ENCODE measurements around the gene TBC1D22A. TPM values are rescaled to one million over a fixed set of nuclear protein-coding genes. Genes with fewer than 3 reads are reported as not detected.

TBC1D22A gene
- polyA plus RNA-seq, 1 donor from 2014 or later = 9.3 TPM

- no peaks in the 10 kb centered on the region for H4K20me1 ChIP-seq (ENCODE audit: insufficient read depth)
- no peak for TF ChIP-seq RAD21 (conservative IDR thresholded peaks at IDR 0.05)
- H3K36me3 ChIP-seq (ENCODE audit: insufficient read depth, low read length) = no peaks in the 10 kb centered on the region
- H3K4me2 ChIP-seq (ENCODE audit: low read length) = no peak overlapping the region
- H3K79me2 ChIP-seq (replicated peaks; ENCODE audit: insufficient read depth, low read length) = no peaks in the 10 kb centered on the region
- no peaks in the 10 kb centered on the region for H3K9me3 ChIP-seq (ENCODE audit: low read length)
- H3K4me3 ChIP-seq (ENCODE audit: low read length) = no peak overlapping the region
- H3K27ac ChIP-seq (ENCODE audit: low read length) = no peak overlapping the region
- H3K9me2 ChIP-seq (ENCODE audit: insufficient read depth, low read length) = no peaks in the 10 kb centered on the region
- H3F3A ChIP-seq (ENCODE audit: insufficient read depth, low read length, poor library complexity, severe bottlenecking) = no peaks in the 10 kb centered on the region
- H2AFZ ChIP-seq (ENCODE audit: low read depth, low read length) = no peak overlapping the region
- no peaks in the 10 kb centered on the region for H3K27me3 ChIP-seq (ENCODE audit: insufficient read depth, low read depth, low read length)
- no peak overlapping the region for H3K9ac ChIP-seq (ENCODE audit: low read length)
These were observed 244.0 kb downstream of the TBC1D22A start for GRCh38 chr22:47006433-47006832.

GRCh38 chr22:47006869-47007268, 244.4 kb downstream of the TBC1D22A start:
- Histone ChIP-seq H3F3A (ENCODE audit: insufficient read depth, low read length, poor library complexity, severe bottlenecking) (no peaks in the 10 kb centered on the region), H3K4me3 (ENCODE audit: low read length) (no peak overlapping the region), H3K27ac (ENCODE audit: low read length) (no peak overlapping the region), H2AFZ (ENCODE audit: low read depth, low read length) (no peak overlapping the region), H3K9me3 (ENCODE audit: low read length) (no peaks in the 10 kb centered on the region), H3K27me3 (ENCODE audit: insufficient read depth, low read depth, low read length) (no peaks in the 10 kb centered on the region), H3K9ac (ENCODE audit: low read length) (no peak overlapping the region), H3K36me3 (ENCODE audit: insufficient read depth, low read length) (no peaks in the 10 kb centered on the region), H3K79me2 (replicated peaks; ENCODE audit: insufficient read depth, low read length) (no peaks in the 10 kb centered on the region), H4K20me1 (ENCODE audit: insufficient read depth) (no peaks in the 10 kb centered on the region), H3K9me2 (ENCODE audit: insufficient read depth, low read length) (no peaks in the 10 kb centered on the region), H3K4me2 (ENCODE audit: low read length) (no peak overlapping the region)
- TF ChIP-seq MXI1 (conservative IDR thresholded peaks at IDR 0.05; ENCODE audit: poor library complexity, severe bottlenecking) (no peak), RAD21 (conservative IDR thresholded peaks at IDR 0.05) (no peak), EP300 (conservative IDR thresholded peaks at IDR 0.05; ENCODE audit: poor library complexity, severe bottlenecking) (no peak), SMC3 (conservative IDR thresholded peaks at IDR 0.05; ENCODE audit: poor library complexity) (no peak)
- TF ChIP-seq, protein P1, sequence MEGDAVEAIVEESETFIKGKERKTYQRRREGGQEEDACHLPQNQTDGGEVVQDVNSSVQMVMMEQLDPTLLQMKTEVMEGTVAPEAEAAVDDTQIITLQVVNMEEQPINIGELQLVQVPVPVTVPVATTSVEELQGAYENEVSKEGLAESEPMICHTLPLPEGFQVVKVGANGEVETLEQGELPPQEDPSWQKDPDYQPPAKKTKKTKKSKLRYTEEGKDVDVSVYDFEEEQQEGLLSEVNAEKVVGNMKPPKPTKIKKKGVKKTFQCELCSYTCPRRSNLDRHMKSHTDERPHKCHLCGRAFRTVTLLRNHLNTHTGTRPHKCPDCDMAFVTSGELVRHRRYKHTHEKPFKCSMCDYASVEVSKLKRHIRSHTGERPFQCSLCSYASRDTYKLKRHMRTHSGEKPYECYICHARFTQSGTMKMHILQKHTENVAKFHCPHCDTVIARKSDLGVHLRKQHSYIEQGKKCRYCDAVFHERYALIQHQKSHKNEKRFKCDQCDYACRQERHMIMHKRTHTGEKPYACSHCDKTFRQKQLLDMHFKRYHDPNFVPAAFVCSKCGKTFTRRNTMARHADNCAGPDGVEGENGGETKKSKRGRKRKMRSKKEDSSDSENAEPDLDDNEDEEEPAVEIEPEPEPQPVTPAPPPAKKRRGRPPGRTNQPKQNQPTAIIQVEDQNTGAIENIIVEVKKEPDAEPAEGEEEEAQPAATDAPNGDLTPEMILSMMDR (IDR thresholded peaks at IDR 0.05; ENCODE audit: poor library complexity, severe bottlenecking) = no peak

GRCh38 chr22:47007496-47007895, 245.0 kb downstream of the TBC1D22A start:
- Histone ChIP-seq H4K20me1 (ENCODE audit: insufficient read depth) (no peaks in the 10 kb centered on the region), H3K36me3 (ENCODE audit: insufficient read depth, low read length) (no peaks in the 10 kb centered on the region), H3K9me2 (ENCODE audit: insufficient read depth, low read length) (no peaks in the 10 kb centered on the region), H3K4me3 (ENCODE audit: low read length) (no peak overlapping the region), H3K27ac (ENCODE audit: low read length) (no peak overlapping the region), H2AFZ (ENCODE audit: low read depth, low read length) (no peak overlapping the region), H3K27me3 (ENCODE audit: insufficient read depth, low read depth, low read length) (no peaks in the 10 kb centered on the region), H3F3A (ENCODE audit: insufficient read depth, low read length, poor library complexity, severe bottlenecking) (no peaks in the 10 kb centered on the region), H3K4me2 (ENCODE audit: low read length) (no peak overlapping the region), H3K9ac (ENCODE audit: low read length) (no peak overlapping the region), H3K79me2 (replicated peaks; ENCODE audit: insufficient read depth, low read length) (no peaks in the 10 kb centered on the region), H3K9me3 (ENCODE audit: low read length) (no peaks in the 10 kb centered on the region)
- no peak for TF ChIP-seq MXI1 (conservative IDR thresholded peaks at IDR 0.05; ENCODE audit: poor library complexity, severe bottlenecking)
- TF ChIP-seq, protein P1 (IDR thresholded peaks at IDR 0.05; ENCODE audit: poor library complexity, severe bottlenecking) = no peak
- no peak for TF ChIP-seq EZH2 (IDR thresholded peaks at IDR 0.05; ENCODE audit: borderline replicate concordance, insufficient read depth, low read length, poor library complexity, severe bottlenecking)
- TF ChIP-seq RAD21 (conservative IDR thresholded peaks at IDR 0.05) = no peak
- TF ChIP-seq, protein P2, sequence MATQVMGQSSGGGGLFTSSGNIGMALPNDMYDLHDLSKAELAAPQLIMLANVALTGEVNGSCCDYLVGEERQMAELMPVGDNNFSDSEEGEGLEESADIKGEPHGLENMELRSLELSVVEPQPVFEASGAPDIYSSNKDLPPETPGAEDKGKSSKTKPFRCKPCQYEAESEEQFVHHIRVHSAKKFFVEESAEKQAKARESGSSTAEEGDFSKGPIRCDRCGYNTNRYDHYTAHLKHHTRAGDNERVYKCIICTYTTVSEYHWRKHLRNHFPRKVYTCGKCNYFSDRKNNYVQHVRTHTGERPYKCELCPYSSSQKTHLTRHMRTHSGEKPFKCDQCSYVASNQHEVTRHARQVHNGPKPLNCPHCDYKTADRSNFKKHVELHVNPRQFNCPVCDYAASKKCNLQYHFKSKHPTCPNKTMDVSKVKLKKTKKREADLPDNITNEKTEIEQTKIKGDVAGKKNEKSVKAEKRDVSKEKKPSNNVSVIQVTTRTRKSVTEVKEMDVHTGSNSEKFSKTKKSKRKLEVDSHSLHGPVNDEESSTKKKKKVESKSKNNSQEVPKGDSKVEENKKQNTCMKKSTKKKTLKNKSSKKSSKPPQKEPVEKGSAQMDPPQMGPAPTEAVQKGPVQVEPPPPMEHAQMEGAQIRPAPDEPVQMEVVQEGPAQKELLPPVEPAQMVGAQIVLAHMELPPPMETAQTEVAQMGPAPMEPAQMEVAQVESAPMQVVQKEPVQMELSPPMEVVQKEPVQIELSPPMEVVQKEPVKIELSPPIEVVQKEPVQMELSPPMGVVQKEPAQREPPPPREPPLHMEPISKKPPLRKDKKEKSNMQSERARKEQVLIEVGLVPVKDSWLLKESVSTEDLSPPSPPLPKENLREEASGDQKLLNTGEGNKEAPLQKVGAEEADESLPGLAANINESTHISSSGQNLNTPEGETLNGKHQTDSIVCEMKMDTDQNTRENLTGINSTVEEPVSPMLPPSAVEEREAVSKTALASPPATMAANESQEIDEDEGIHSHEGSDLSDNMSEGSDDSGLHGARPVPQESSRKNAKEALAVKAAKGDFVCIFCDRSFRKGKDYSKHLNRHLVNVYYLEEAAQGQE (IDR thresholded peaks at IDR 0.05; ENCODE audit: borderline replicate concordance) = no peak
- TF ChIP-seq TAF1 (IDR thresholded peaks at IDR 0.05; ENCODE audit: low read depth) = no peak
- no peak for TF ChIP-seq POLR2AphosphoS5 (IDR thresholded peaks at IDR 0.05)
- no peak for TF ChIP-seq EP300 (conservative IDR thresholded peaks at IDR 0.05; ENCODE audit: poor library complexity, severe bottlenecking)
- TF ChIP-seq SMC3 (conservative IDR thresholded peaks at IDR 0.05; ENCODE audit: poor library complexity) = no peak
